HG03135 (cell line): ENCODE data around the gene KCTD2.
A peak's percentile ranks its signal among the peaks of the same experiment; 100 is the strongest.
"Not testable (repeated sequence)": the region's sequence is repeated elsewhere in the genome, so short reads cannot be mapped to it uniquely, and the experiment has no call there.

Experiments used
- ATAC-seq: cut with Tn5 transposase; IDR thresholded peaks from one replicate; pipeline ENCODE4 v1.9.1; 2021; ENCODE audit warnings: mild to moderate bottlenecking, moderate library complexity; ENCODE audit not compliant: unreplicated experiment

KCTD2 gene

GRCh38 chr17:75019710-75020109, 27.3 kb upstream of the KCTD2 start:
- no peak for ATAC-seq

GRCh38 chr17:75020331-75021110, 26.5 kb upstream of the KCTD2 start:
- ATAC-seq, result no peak

- ATAC-seq, result no peak
Measured at GRCh38 chr17:75024686-75025397, 22.2 kb upstream of the KCTD2 start.

- not testable (repeated sequence) for ATAC-seq
Measured at GRCh38 chr17:75025398-75025734, 21.7 kb upstream of the KCTD2 start.

- not testable (repeated sequence) for ATAC-seq
Measured at GRCh38 chr17:75026650-75027049, 20.4 kb upstream of the KCTD2 start.

GRCh38 chr17:75030161-75030560, 16.9 kb upstream of the KCTD2 start:
- no peak for ATAC-seq

GRCh38 chr17:75031972-75032719, 14.9 kb upstream of the KCTD2 start:
- no peak for ATAC-seq

- no peak for ATAC-seq
Measured at GRCh38 chr17:75032720-75033280, 14.2 kb upstream of the KCTD2 start.

GRCh38 chr17:75033346-75034235, 13.4 kb upstream of the KCTD2 start:
- ATAC-seq, result peak; percentile 40

- peak; percentile 59 for ATAC-seq
Measured at GRCh38 chr17:75034236-75034908, 12.7 kb upstream of the KCTD2 start.

- ATAC-seq, result no peak
Measured at GRCh38 chr17:75036643-75037268, 10.3 kb upstream of the KCTD2 start.

GRCh38 chr17:75039238-75039637, 7.8 kb upstream of the KCTD2 start:
- ATAC-seq, result no peak

- no peak for ATAC-seq
Measured at GRCh38 chr17:75041656-75042280, 5.3 kb upstream of the KCTD2 start.

- ATAC-seq, result not testable (repeated sequence)
Measured at GRCh38 chr17:75043789-75044188, 3.2 kb upstream of the KCTD2 start.

GRCh38 chr17:75044716-75045115, 2.3 kb upstream of the KCTD2 start:
- ATAC-seq, result no peak

GRCh38 chr17:75045946-75046406, 1.0 kb upstream of the KCTD2 start:
- not testable (repeated sequence) for ATAC-seq

- peak; percentile 15 for ATAC-seq
Measured at GRCh38 chr17:75047398-75048098, 523 bp downstream of the KCTD2 start.

- ATAC-seq, result no peak
Measured at GRCh38 chr17:75048249-75048878, 1.3 kb downstream of the KCTD2 start.
